ENCODE measurements around the gene ANKS1B.

The ANKS1B gene

DNA sequence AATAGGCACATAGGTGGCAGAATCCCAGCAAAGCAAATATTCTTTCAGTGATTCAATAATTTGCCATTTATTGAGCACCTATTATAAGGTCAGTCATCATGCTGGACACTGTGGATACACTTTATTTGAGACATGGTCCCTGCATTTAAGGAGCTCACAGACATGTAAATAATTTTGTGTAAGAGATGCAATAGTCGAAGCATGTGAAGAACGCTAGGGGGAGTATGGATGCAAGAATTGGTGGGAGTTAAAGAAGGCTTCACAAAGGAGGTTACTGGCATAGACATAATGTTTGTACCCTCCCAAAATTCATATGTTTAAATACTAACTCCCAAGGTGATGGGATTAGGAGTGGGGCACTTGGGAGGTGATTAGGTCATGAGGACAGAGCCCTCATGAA lies 597.8 kb downstream of the ANKS1B start:
- ChIA-PET POLR2A (ENCODE audit: low non-redundant PET) (no interaction called here), CTCF (no interaction called here)
- no peak for DNase-seq (ENCODE audit: low spot score)
- TF ChIP-seq, protein P1, sequence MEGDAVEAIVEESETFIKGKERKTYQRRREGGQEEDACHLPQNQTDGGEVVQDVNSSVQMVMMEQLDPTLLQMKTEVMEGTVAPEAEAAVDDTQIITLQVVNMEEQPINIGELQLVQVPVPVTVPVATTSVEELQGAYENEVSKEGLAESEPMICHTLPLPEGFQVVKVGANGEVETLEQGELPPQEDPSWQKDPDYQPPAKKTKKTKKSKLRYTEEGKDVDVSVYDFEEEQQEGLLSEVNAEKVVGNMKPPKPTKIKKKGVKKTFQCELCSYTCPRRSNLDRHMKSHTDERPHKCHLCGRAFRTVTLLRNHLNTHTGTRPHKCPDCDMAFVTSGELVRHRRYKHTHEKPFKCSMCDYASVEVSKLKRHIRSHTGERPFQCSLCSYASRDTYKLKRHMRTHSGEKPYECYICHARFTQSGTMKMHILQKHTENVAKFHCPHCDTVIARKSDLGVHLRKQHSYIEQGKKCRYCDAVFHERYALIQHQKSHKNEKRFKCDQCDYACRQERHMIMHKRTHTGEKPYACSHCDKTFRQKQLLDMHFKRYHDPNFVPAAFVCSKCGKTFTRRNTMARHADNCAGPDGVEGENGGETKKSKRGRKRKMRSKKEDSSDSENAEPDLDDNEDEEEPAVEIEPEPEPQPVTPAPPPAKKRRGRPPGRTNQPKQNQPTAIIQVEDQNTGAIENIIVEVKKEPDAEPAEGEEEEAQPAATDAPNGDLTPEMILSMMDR (conservative IDR thresholded peaks at IDR 0.05; ENCODE audit: low read depth) = peak; percentile 33
- no peak overlapping the region for H3K27ac ChIP-seq

DNA sequence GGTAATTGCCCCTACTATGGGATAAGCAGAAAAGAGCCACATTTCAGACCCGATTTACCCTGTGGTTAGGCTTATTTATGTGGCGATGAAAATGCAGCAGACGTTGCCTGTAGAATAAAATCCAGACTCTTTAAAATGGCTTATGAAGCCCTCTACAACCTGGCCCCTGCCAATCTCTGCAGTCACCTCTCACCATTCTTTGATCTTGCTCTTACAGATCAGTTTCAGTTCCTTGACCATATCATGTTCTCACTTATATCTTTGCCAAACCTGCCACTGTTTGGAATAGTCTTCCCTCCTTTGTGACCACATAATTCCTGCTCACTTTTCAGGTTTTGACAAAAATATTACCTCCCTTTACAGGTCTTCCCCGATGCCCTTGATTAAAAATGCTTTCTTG lies 601.5 kb downstream of the ANKS1B start:
- TF ChIP-seq, protein P1 (conservative IDR thresholded peaks at IDR 0.05; ENCODE audit: low read depth) = no peak
- H3K27ac ChIP-seq = no peak overlapping the region
- DNase-seq (ENCODE audit: low spot score) = no peak
- ChIA-PET CTCF (no interaction called here), POLR2A (ENCODE audit: low non-redundant PET) (no interaction called here)

DNA sequence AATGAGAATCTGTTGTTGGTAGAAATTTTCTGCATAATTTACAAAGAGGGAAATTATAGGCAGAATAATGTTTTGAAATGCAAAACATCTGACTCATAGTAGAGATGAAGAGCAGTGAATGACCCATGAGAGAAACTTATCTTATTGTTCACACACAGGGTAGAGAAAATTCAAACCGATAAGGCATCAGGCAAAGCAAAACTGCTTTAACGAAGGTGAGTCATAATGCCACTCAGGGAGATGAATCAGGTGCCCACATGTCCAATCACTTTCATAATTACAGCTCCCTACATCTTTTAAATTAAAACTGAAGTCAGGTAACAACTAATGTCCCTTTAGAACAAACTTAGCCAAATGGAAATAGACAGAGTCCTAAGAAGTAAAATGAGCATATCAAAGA lies 602.7 kb downstream of the ANKS1B start:
- no peak overlapping the region for H3K27ac ChIP-seq
- ChIA-PET POLR2A (ENCODE audit: low non-redundant PET) (no interaction called here), CTCF (no interaction called here)
- DNase-seq (ENCODE audit: low spot score) = no peak
- TF ChIP-seq, protein P1 (conservative IDR thresholded peaks at IDR 0.05; ENCODE audit: low read depth) = no peak

DNA sequence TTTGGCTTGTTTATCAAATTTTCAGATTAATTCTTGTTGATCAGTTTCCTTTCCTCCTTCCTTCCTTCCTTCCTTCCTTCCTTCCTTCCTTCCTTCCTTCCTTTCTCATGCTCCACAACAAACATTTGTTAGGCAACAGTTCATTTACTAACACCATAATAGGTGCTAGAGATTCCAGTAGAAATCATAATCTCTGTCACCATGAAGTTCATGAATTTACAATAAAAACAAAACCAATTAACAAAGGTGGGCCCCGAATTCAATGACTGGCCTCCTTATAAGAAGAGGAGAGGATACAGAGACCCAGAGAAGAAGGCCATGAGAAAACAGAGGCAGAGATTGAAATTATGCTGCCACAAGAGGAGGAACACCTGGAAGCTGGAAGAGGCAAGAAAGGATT lies 604.0 kb downstream of the ANKS1B start:
- TF ChIP-seq, protein P1 (conservative IDR thresholded peaks at IDR 0.05; ENCODE audit: low read depth) = no peak
- ChIA-PET POLR2A (ENCODE audit: low non-redundant PET) (no interaction called here), CTCF (no interaction called here)
- no peak overlapping the region for H3K27ac ChIP-seq
- DNase-seq (ENCODE audit: low spot score) = no peak

DNA sequence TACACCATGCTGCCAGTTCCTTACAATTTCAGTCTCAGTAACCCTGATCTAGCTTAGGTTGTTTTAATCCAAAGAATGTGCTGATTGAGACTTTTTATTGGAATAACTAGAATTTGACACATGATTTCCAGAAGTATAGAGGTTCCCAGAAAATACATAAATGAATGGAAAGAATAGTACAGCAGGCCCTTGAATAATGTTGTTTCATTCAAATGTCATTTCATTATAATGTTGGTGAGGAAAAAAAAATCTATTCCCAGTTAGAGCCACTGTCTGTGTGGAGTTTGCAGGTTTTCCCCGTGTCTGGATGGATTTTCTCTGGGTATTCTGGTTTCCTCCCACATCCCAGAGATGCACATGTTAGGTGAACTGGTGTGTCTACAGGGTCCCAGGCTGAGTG lies 610.7 kb downstream of the ANKS1B start:
- TF ChIP-seq, protein P1 (conservative IDR thresholded peaks at IDR 0.05; ENCODE audit: low read depth) = no peak
- POLR2A ChIA-PET (ENCODE audit: low non-redundant PET) = no interaction called here
- CTCF ChIA-PET = no interaction called here
- no peak overlapping the region for H3K27ac ChIP-seq
- DNase-seq (ENCODE audit: low spot score) = no peak

DNA sequence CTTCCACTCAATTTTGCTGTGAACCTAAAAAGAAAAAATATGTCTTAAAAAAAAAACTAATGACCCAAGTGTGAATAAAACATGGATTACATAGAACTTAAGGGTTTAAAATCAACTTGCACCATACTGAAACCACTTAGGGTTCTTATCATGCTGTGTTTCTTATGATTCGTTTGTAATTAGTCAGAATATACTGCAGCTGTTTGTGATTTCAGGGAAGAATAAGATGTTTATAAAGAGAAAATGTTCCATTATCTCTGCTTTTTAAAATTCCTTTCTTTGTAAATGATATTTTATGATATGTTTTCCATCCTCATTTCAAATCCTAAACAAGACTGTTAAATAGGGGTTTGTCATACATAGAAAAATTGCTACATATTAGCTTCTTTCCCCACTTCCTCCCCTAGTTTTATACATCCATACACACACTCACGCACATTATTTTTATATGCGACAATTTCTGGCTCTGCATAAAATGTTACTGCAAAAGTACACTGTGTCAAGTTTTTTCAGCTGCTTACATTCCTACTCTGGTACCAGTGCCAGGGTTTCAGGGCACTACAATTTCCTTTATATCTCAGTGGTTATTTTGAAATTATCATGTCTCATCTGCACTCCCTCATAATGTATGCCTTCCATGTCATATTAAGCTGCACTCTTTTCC lies 612.3 kb downstream of the ANKS1B start:
- POLR2A ChIA-PET (ENCODE audit: low non-redundant PET) = no interaction called here

More for the DNA sequence above, 612.3 kb downstream of the ANKS1B start:
- CTCF ChIA-PET = interaction anchor here (0.5 to 0.6 kb wide), 2 partner anchors 150 to 246 kb away, joined by 3 read pairs; no protein-coding TSS in a partner anchor
- no peak overlapping the region for H3K27ac ChIP-seq
- DNase-seq (ENCODE audit: low spot score) = no peak
- TF ChIP-seq, protein P1 (conservative IDR thresholded peaks at IDR 0.05; ENCODE audit: low read depth) = no peak
